NCI-H146 (cell line): Measurements from ENCODE around the gene NAV2.

Experiments used
- DNase-seq: peaks from one replicate; lab custom pipeline; 2025; lab: John Stamatoyannopoulos, UW

NAV2 gene

GRCh38 chr11:19779740-19780139, 67.1 kb downstream of the NAV2 start:
- no peak for DNase-seq

GRCh38 chr11:19781351-19781750, 68.7 kb downstream of the NAV2 start:
- DNase-seq: no peak

- DNase-seq: peak; percentile 10
These were observed 72.6 kb downstream of the NAV2 start for GRCh38 chr11:19785265-19785664.

GRCh38 chr11:19786644-19787043, 74.0 kb downstream of the NAV2 start:
- peak; percentile 22 for DNase-seq

GRCh38 chr11:19788435-19788834, 75.8 kb downstream of the NAV2 start:
- DNase-seq: no peak

GRCh38 chr11:19789245-19789644, 76.6 kb downstream of the NAV2 start:
- DNase-seq: no peak

- no peak for DNase-seq
These were observed 77.4 kb downstream of the NAV2 start for GRCh38 chr11:19789835-19790710.

GRCh38 chr11:19790831-19791552, 78.4 kb downstream of the NAV2 start:
- DNase-seq: peak; percentile 14

GRCh38 chr11:19792510-19792909, 79.9 kb downstream of the NAV2 start:
- DNase-seq: no peak

GRCh38 chr11:19793326-19793725, 80.7 kb downstream of the NAV2 start:
- DNase-seq: no peak

GRCh38 chr11:19794161-19794560, 81.5 kb downstream of the NAV2 start:
- no peak for DNase-seq

GRCh38 chr11:19795082-19795481, 82.4 kb downstream of the NAV2 start:
- no peak for DNase-seq

- DNase-seq: no peak
These were observed 87.5 kb downstream of the NAV2 start for GRCh38 chr11:19800162-19800561.

- no peak for DNase-seq
These were observed 88.3 kb downstream of the NAV2 start for GRCh38 chr11:19800714-19801519.

GRCh38 chr11:19802773-19803293, 90.2 kb downstream of the NAV2 start:
- DNase-seq: no peak

GRCh38 chr11:19803506-19803998, 90.9 kb downstream of the NAV2 start:
- peak; percentile 10 for DNase-seq

- DNase-seq: no peak
These were observed 92.7 kb downstream of the NAV2 start for GRCh38 chr11:19805376-19805775.

GRCh38 chr11:19805827-19806226, 93.2 kb downstream of the NAV2 start:
- no peak for DNase-seq

- DNase-seq: no peak
These were observed 93.6 kb downstream of the NAV2 start for GRCh38 chr11:19806251-19806650.

GRCh38 chr11:19808076-19808911, 95.7 kb downstream of the NAV2 start:
- no peak for DNase-seq

GRCh38 chr11:19810852-19811251, 98.2 kb downstream of the NAV2 start:
- no peak for DNase-seq
